SK-N-DZ (cell line): ENCODE data around the gene PCBP3.
"Not testable (repeated sequence)": the region's sequence is repeated elsewhere in the genome, so short reads cannot be mapped to it uniquely, and the experiment has no call there.

Experiments used
- DNase-seq: peaks from one replicate; pipeline ENCODE4 v3.0.0-alpha.2; 2015; ENCODE audit warnings: low spot score

The PCBP3 gene

GRCh38 chr21:45892916-45893739, 249.6 kb downstream of the PCBP3 start:
- no peak for DNase-seq

GRCh38 chr21:45893740-45894449, 250.4 kb downstream of the PCBP3 start:
- peak; percentile 65 for DNase-seq

GRCh38 chr21:45894450-45894825, 250.9 kb downstream of the PCBP3 start:
- no peak for DNase-seq

GRCh38 chr21:45894906-45895777, 251.6 kb downstream of the PCBP3 start:
- DNase-seq = no peak

- DNase-seq = no peak
Observed at GRCh38 chr21:45895778-45896370, 252.3 kb downstream of the PCBP3 start.

GRCh38 chr21:45896431-45896830, 252.9 kb downstream of the PCBP3 start:
- not testable (repeated sequence) for DNase-seq

- DNase-seq = no peak
Observed at GRCh38 chr21:45897191-45898027, 253.9 kb downstream of the PCBP3 start.

- no peak for DNase-seq
Observed at GRCh38 chr21:45898028-45898350, 254.5 kb downstream of the PCBP3 start.

GRCh38 chr21:45898781-45899180, 255.3 kb downstream of the PCBP3 start:
- DNase-seq = no peak

GRCh38 chr21:45899317-45900033, 255.9 kb downstream of the PCBP3 start:
- DNase-seq = no peak

- DNase-seq = no peak
Observed at GRCh38 chr21:45900034-45900868, 256.7 kb downstream of the PCBP3 start.

GRCh38 chr21:45901061-45901690, 257.7 kb downstream of the PCBP3 start:
- no peak for DNase-seq

GRCh38 chr21:45902292-45902995, 258.9 kb downstream of the PCBP3 start:
- DNase-seq = no peak

- DNase-seq = no peak
Observed at GRCh38 chr21:45905196-45905595, 261.7 kb downstream of the PCBP3 start.

- DNase-seq = no peak
Observed at GRCh38 chr21:45906196-45906805, 262.8 kb downstream of the PCBP3 start.

GRCh38 chr21:45906859-45907258, 263.3 kb downstream of the PCBP3 start:
- no peak for DNase-seq

- DNase-seq = no peak
Observed at GRCh38 chr21:45908536-45909237, 265.2 kb downstream of the PCBP3 start.
